ENCODE results near the gene NMD3.

NMD3 gene

GRCh38 chr3:161187046-161187445 is 34.1 kb upstream of the NMD3 start:
- Histone ChIP-seq H3K27me3 (ENCODE audit: insufficient read depth, poor library complexity, severe bottlenecking) (no peaks in the 10 kb centered on the region), H3K4me3 (ENCODE audit: severe bottlenecking) (no peak overlapping the region), H3K36me3 (ENCODE audit: low read depth) (no peaks in the 10 kb centered on the region), H3K4me1 (ENCODE audit: insufficient read depth, poor library complexity, severe bottlenecking) (no peaks in the 10 kb centered on the region), H3K27ac (ENCODE audit: poor library complexity, severe bottlenecking) (no peak overlapping the region), H3K9me3 (ENCODE audit: severe bottlenecking) (no peaks in the 10 kb centered on the region)
- DNase-seq (ENCODE audit: low spot score) (no peak), ATAC-seq (ENCODE audit: low read depth) (no peak)
- TF ChIP-seq, protein P1, sequence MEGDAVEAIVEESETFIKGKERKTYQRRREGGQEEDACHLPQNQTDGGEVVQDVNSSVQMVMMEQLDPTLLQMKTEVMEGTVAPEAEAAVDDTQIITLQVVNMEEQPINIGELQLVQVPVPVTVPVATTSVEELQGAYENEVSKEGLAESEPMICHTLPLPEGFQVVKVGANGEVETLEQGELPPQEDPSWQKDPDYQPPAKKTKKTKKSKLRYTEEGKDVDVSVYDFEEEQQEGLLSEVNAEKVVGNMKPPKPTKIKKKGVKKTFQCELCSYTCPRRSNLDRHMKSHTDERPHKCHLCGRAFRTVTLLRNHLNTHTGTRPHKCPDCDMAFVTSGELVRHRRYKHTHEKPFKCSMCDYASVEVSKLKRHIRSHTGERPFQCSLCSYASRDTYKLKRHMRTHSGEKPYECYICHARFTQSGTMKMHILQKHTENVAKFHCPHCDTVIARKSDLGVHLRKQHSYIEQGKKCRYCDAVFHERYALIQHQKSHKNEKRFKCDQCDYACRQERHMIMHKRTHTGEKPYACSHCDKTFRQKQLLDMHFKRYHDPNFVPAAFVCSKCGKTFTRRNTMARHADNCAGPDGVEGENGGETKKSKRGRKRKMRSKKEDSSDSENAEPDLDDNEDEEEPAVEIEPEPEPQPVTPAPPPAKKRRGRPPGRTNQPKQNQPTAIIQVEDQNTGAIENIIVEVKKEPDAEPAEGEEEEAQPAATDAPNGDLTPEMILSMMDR (IDR thresholded peaks at IDR 0.05; ENCODE audit: poor library complexity, severe bottlenecking), result no peak

DNA sequence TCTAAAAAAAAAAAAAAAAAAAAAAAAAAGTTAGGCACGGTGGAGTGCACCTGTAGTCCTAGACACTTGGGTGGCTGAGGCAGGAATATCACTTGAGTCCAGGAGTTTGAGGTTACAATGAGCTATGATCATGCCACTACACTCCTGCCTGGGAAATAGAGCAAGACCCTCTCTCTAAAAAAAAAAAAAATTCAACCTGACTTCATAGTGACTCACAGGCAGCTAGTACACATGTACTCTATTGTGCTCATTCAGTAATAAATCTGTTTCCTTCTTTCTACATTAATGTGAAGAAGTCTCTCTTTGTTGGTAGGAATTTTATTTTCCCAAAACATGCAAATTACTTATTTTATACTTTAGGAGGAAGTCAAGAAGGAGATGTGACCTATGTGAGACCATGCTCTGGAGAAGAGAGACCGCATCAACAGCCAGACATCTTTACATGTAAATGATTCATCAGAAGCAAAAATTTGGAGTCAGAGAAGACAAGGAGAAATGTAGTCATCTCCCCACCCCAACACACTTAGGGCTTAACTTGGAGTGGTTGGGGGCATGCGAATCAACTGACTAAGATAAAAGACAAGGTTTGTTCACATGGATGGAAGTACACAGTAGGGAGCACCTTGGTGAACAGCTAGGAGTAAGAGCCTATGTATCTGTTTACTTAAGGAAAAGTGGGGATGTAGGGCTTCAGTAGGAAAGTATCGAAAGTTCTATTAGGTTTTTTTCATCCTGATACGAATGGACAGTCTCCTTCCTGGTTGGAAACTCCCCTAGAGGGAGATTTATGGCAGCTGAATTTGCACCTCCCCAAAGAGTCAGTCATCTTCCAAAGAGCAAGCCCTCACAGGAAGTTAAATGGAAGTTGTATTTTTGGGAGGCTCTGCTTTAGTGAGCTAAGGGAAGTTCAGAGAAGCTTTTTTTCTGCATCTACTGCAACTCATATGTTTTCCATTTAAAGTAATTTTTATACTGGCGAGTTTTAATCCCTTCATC is 23.0 kb upstream of the NMD3 start:
- H3K27ac ChIP-seq (ENCODE audit: poor library complexity, severe bottlenecking), result no peak overlapping the region
- DNase-seq (ENCODE audit: low spot score), result no peak
- H3K27me3 ChIP-seq (ENCODE audit: insufficient read depth, poor library complexity, severe bottlenecking), result no peaks in the 10 kb centered on the region
- no peaks in the 10 kb centered on the region for H3K9me3 ChIP-seq (ENCODE audit: severe bottlenecking)
- peak; percentile 29; the same call in 1 of the 3 replicates for ATAC-seq (ENCODE audit: low read depth)
- H3K4me1 ChIP-seq (ENCODE audit: insufficient read depth, poor library complexity, severe bottlenecking), result no peaks in the 10 kb centered on the region
- TF ChIP-seq, protein P1 (IDR thresholded peaks at IDR 0.05; ENCODE audit: poor library complexity, severe bottlenecking), result no peak
- H3K36me3 ChIP-seq (ENCODE audit: low read depth), result no peaks in the 10 kb centered on the region
- no peak overlapping the region for H3K4me3 ChIP-seq (ENCODE audit: severe bottlenecking)

GRCh38 chr3:161199926-161200325 is 21.2 kb upstream of the NMD3 start:
- DNase-seq (ENCODE audit: low spot score) (no peak), ATAC-seq (ENCODE audit: low read depth) (no peak)
- H3K27ac ChIP-seq (ENCODE audit: poor library complexity, severe bottlenecking), result no peak overlapping the region
- H3K4me1 ChIP-seq (ENCODE audit: insufficient read depth, poor library complexity, severe bottlenecking), result no peaks in the 10 kb centered on the region
- no peak overlapping the region for H3K4me3 ChIP-seq (ENCODE audit: severe bottlenecking)
- no peaks in the 10 kb centered on the region for H3K36me3 ChIP-seq (ENCODE audit: low read depth)
- TF ChIP-seq, protein P1 (IDR thresholded peaks at IDR 0.05; ENCODE audit: poor library complexity, severe bottlenecking), result no peak
- H3K27me3 ChIP-seq (ENCODE audit: insufficient read depth, poor library complexity, severe bottlenecking), result no peaks in the 10 kb centered on the region
- H3K9me3 ChIP-seq (ENCODE audit: severe bottlenecking), result no peaks in the 10 kb centered on the region

- no peaks in the 10 kb centered on the region for H3K27me3 ChIP-seq (ENCODE audit: insufficient read depth, poor library complexity, severe bottlenecking)
- H3K4me1 ChIP-seq (ENCODE audit: insufficient read depth, poor library complexity, severe bottlenecking), result no peaks in the 10 kb centered on the region
- no peak overlapping the region for H3K27ac ChIP-seq (ENCODE audit: poor library complexity, severe bottlenecking)
- TF ChIP-seq, protein P1 (IDR thresholded peaks at IDR 0.05; ENCODE audit: poor library complexity, severe bottlenecking), result no peak
- H3K36me3 ChIP-seq (ENCODE audit: low read depth), result no peaks in the 10 kb centered on the region
- H3K9me3 ChIP-seq (ENCODE audit: severe bottlenecking), result no peaks in the 10 kb centered on the region
- H3K4me3 ChIP-seq (ENCODE audit: severe bottlenecking), result no peak overlapping the region
- ATAC-seq (ENCODE audit: low read depth) (no peak), DNase-seq (ENCODE audit: low spot score) (no peak)
Observed at GRCh38 chr3:161203485-161204098, 17.5 kb upstream of the NMD3 start.
